KMS-11 (cell line): Measurements from ENCODE around the gene ZNF629.

Experiments used
- H2AFZ ChIP-seq: fragments of 200-600 bp; sonication (generic); 2 replicates; pipeline ENCODE4 v1.6.1; 2016; ENCODE audit warnings: antibody characterized with exemption, mixed run types, low read depth
- H3K27ac ChIP-seq: fragments of 200-600 bp; sonication (generic); 2 replicates; pipeline ENCODE4 v1.6.1; 2016; ENCODE audit warnings: mild to moderate bottlenecking, mixed run types
- H3K27me3 ChIP-seq: fragments of 200-600 bp; sonication (generic); 2 replicates; pipeline ENCODE4 v1.6.1; 2017; ENCODE audit warnings: mild to moderate bottlenecking, low read depth, mixed run types, moderate library complexity; ENCODE audit not compliant: insufficient read depth
- H3K36me3 ChIP-seq: fragments of 200-600 bp; sonication (generic); 2 replicates; pipeline ENCODE4 v1.6.1; 2017; ENCODE audit warnings: mild to moderate bottlenecking, mixed run types; ENCODE audit not compliant: insufficient read depth
- H3K4me1 ChIP-seq: fragments of 200-600 bp; sonication (generic); 2 replicates; pipeline ENCODE4 v1.6.1; 2016; ENCODE audit warnings: mild to moderate bottlenecking, low read depth, mixed run types; ENCODE audit not compliant: poor library complexity, severe bottlenecking
- H3K4me2 ChIP-seq: fragments of 200-600 bp; sonication (generic); 2 replicates; pipeline ENCODE4 v1.7.0; 2016; ENCODE audit warnings: mild to moderate bottlenecking, mixed run types
- H3K4me3 ChIP-seq: fragments of 200-600 bp; sonication (generic); IDR thresholded peaks from 2 replicates; pipeline ENCODE4 v1.6.1; 2017; ENCODE audit warnings: low read depth, low read length, mixed read lengths; ENCODE audit not compliant: insufficient read depth
- H3K79me2 ChIP-seq: fragments of 200-600 bp; sonication (generic); 2 replicates; pipeline ENCODE4 v1.6.1; 2016; ENCODE audit warnings: low read depth, mixed run types; ENCODE audit not compliant: insufficient read depth
- H3K9ac ChIP-seq: fragments of 200-600 bp; sonication (generic); 2 replicates; pipeline ENCODE4 v1.6.1; 2016; ENCODE audit warnings: mild to moderate bottlenecking, mixed run types
- H4K20me1 ChIP-seq: fragments of 200-600 bp; sonication (generic); 2 replicates; pipeline ENCODE4 v1.6.1; 2016; ENCODE audit warnings: mild to moderate bottlenecking, mixed run types; ENCODE audit not compliant: insufficient read depth
- TF ChIP-seq, protein P1 (sequence below): fragments of 200-600 bp; sonication (generic); conservative IDR thresholded peaks from 2 replicates; pipeline ENCODE4 v1.6.1; 2017; ENCODE audit warnings: low read depth, mild to moderate bottlenecking, antibody characterized with exemption, low read length, moderate library complexity, mixed read lengths

The ZNF629 gene

GRCh38 chr16:30774367-30775130, 12.5 kb downstream of the ZNF629 start:
- H3K4me3 ChIP-seq: no peak overlapping the region
- H3K27ac ChIP-seq: no peak overlapping the region
- TF ChIP-seq, protein P1, sequence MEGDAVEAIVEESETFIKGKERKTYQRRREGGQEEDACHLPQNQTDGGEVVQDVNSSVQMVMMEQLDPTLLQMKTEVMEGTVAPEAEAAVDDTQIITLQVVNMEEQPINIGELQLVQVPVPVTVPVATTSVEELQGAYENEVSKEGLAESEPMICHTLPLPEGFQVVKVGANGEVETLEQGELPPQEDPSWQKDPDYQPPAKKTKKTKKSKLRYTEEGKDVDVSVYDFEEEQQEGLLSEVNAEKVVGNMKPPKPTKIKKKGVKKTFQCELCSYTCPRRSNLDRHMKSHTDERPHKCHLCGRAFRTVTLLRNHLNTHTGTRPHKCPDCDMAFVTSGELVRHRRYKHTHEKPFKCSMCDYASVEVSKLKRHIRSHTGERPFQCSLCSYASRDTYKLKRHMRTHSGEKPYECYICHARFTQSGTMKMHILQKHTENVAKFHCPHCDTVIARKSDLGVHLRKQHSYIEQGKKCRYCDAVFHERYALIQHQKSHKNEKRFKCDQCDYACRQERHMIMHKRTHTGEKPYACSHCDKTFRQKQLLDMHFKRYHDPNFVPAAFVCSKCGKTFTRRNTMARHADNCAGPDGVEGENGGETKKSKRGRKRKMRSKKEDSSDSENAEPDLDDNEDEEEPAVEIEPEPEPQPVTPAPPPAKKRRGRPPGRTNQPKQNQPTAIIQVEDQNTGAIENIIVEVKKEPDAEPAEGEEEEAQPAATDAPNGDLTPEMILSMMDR: no peak

DNA sequence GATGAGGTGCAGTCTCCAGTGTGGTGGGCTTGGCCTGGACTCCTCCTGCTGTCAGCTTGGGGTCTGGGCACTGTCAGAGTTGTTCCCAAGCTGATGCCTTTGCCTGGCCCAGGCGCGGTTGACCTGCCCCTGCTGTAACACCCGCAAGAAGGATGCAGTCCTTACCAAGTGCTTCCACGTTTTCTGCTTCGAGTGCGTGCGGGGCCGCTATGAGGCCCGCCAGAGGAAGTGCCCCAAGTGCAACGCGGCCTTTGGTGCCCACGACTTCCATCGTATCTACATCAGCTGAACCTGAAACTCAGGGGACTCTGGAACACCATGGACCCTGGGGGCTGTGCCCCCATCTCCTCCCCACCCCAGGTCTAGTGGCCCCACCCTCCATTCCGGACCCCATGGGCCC, 13.2 kb downstream of the ZNF629 start:
- Histone ChIP-seq H3K27me3 (no peaks in the 10 kb centered on the region), H3K4me1 (no peaks in the 10 kb centered on the region), H4K20me1 (no peaks in the 10 kb centered on the region), H3K9ac (no peak overlapping the region), H3K4me2 (no peak overlapping the region), H2AFZ (no peak overlapping the region), H3K36me3 (peaks cover 13% of the 10 kb centered on the region; the same call in 1 of the 2 replicates), H3K4me3 (no peak overlapping the region), H3K27ac (no peak overlapping the region), H3K79me2 (no peaks in the 10 kb centered on the region)
- TF ChIP-seq, protein P1: no peak

More at GRCh38 chr16:30774367-30775130, 12.5 kb downstream of the ZNF629 start:
- no peak overlapping the region for H3K4me2 ChIP-seq
- H3K27me3 ChIP-seq: no peaks in the 10 kb centered on the region
- H2AFZ ChIP-seq: no peak overlapping the region
- no peak overlapping the region for H3K9ac ChIP-seq
- H4K20me1 ChIP-seq: no peaks in the 10 kb centered on the region
- H3K79me2 ChIP-seq: no peaks in the 10 kb centered on the region
- H3K4me1 ChIP-seq: no peaks in the 10 kb centered on the region
- peaks cover 6% of the 10 kb centered on the region; the same call in 1 of the 2 replicates for H3K36me3 ChIP-seq

- Histone ChIP-seq H3K36me3 (peaks cover 17% of the 10 kb centered on the region), H3K27me3 (no peaks in the 10 kb centered on the region), H3K27ac (no peak overlapping the region), H3K79me2 (no peaks in the 10 kb centered on the region), H4K20me1 (no peaks in the 10 kb centered on the region), H3K4me2 (no peak overlapping the region), H2AFZ (no peak overlapping the region), H3K9ac (no peak overlapping the region), H3K4me1 (no peaks in the 10 kb centered on the region), H3K4me3 (no peak overlapping the region)
- TF ChIP-seq, protein P1: no peak
Measured at GRCh38 chr16:30771726-30772125, 15.3 kb downstream of the ZNF629 start.

DNA sequence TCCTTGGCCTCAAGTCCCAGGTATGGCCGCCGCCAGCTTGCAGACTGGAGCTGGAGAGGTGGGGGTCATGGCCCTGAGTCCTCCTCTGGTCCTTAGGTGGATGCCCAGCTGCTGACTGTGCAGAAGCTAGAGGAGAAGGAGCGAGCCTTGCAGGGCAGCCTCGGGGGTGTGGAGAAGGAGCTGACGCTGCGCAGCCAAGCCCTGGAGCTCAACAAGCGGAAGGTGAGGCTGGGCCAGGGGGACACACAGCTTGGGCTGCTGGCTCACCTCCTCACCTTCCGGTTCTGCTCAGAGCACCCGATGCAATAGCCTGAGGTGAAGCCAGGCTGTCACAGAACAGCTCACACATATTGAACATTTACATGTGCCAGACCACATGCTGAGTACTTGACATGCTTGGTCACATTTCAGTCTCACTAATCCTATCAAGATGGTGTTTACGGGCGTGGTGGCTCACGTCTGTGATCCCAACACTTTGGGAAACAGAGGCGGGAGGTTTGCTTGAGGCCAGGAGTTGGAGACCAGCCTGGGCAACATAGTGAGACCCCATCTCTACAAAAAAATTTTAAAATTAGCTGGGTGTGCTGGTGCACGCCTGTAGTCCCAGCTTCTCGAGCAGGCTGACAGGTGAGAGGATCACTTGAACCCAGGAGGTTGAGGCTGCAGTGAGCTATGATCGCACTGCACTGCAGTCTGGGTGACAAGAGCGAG, 17.5 kb downstream of the ZNF629 start:
- no peaks in the 10 kb centered on the region for H3K79me2 ChIP-seq
- no peaks in the 10 kb centered on the region for H3K27me3 ChIP-seq
- no peak overlapping the region for H2AFZ ChIP-seq
- H3K36me3 ChIP-seq: peaks cover 21% of the 10 kb centered on the region
- no peak overlapping the region for H3K27ac ChIP-seq
- H3K9ac ChIP-seq: no peak overlapping the region
- no peak overlapping the region for H3K4me2 ChIP-seq
- TF ChIP-seq, protein P1: no peak
- H3K4me3 ChIP-seq: no peak overlapping the region
- no peaks in the 10 kb centered on the region for H3K4me1 ChIP-seq
- H4K20me1 ChIP-seq: no peaks in the 10 kb centered on the region
